ENCODE data around the gene RER1.
"Not testable (repeated sequence)": the region's sequence is repeated elsewhere in the genome, so short reads cannot be mapped to it uniquely, and the experiment has no call there.

Gene RER1

GRCh38 chr1:2431518-2431917 is 39.9 kb downstream of the RER1 start:
- DNase-seq = no peak

- DNase-seq = no peak
These were observed 40.8 kb downstream of the RER1 start for GRCh38 chr1:2432441-2432844.

DNA sequence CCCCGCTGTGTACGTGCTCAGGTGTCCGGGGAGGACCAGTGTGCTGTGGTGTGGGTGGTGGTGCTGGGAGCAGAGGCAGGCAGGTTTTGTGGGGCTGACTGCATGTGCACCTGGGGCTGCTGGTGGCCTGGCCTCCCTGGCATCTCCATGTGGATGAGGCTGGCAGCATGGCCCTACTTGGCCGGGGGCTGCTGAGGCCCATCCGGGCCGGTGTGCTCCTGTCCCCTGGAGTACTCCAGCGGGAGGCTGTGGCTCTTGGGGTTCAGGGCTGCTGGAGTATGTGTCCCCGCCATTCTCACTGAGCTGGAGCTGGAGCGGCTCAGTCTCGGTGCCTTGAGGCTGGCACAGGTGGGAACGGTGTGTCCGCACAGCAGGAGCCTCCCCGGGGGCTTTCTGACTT is 41.6 kb downstream of the RER1 start:
- no peak for DNase-seq

DNA sequence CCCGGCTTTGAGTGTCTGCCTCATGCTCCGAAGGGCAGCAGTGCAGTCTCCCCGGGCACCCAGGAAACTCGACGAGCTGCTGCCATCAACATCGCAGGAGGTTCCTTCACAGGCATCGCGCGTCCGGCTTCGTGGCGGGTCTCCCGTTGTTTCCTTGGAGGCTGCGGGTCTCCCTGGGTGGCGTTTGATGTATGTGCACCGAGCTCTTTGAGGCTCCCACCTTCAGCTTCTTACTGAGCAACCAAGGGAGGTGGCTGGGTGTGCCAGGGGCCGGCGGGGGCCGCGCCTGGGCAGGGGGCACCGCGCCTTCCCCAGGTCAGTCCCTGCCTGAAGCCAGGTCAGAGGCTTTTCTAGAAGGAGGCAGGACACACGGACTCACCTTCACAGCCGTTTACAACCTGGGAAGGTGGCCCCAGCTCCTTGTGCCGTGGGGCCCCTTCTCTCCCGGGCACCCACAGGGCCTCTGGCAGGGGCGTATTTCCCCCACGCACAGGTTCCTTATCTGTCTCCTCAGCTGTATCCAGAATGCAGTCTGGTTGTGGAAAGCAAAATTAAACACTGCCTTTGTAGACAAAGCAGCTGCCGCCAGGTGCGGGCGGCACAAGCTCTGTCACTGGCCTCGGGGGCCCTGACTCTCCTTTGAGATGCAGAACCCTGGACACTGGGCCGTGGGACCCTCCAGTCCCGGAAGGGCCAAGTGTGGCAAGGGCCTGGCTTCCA is 42.5 kb downstream of the RER1 start:
- DNase-seq = no peak

DNA sequence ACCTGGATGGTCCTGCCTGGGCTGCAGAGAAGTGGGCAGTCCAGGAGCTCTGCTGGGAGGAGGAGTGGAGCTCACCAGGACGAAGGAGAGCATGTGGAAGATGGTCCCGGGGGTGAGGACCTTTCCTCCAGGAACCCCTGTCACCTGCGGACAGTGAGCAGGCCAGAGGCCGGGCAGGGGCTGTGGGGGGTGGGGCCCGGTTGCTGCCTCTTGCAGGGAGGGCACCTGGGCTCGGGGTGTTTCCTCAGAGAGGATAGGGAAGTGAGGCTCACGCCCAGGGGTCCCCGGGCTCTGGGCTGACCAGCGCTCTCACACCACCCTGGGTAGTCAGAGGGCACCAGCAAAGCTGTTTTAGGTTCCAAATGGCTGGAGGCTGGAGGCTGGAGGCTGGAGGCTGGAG is 43.5 kb downstream of the RER1 start:
- DNase-seq = no peak

DNA sequence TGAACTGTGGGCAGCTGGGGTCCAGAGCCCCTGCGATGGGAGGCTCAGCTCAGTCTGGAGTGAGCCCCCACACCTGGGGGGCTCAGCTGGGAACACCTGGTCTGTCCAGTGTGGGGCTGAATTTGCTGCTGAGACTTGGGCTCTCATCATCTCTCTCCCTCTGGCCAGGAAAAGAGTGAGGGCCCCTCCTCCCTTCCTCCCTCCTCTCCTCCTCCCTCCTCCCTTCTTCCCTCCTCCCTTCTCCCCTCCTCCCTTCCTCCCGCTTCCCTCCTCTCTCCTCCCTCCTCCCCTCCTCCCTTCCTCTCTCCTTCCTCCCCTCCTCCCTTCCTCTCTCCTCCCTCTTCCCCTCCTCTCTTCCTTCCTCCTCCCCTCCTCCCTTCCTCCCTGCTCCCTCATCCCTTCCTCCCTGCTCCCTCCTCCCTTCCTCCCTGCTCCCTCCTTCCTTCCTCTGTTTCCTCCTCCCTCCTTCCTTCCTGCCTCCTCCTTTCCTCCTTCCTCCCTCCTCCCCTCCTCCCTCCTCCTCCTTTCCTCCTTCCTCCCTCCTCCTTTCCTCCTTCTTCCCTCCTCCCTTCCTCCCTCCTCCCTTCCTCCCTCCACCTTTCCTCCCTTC is 44.2 kb downstream of the RER1 start:
- DNase-seq = no peak

DNA sequence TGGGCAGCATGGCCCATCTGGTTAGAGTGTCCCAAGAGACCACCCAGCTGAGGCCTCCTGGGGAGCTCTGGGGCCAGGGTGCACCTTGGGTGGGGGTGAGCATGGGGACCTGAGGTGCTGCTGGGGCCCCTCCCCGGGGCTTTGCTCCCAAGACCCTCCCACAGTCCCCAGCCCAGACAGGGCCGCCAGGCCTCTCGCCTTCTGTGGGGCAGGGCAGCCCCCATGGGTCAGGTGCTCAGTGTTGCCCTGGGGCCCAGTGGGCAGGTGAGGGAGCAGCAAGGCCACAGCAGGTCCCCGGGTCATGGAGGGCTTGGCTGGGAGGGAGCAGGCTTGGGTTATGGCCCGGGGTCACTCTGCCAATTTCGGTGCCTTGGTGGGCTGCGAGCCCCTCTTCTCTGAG is 45.2 kb downstream of the RER1 start:
- no peak for DNase-seq

GRCh38 chr1:2437617-2438016 is 46.0 kb downstream of the RER1 start:
- no peak for DNase-seq

GRCh38 chr1:2438038-2438437 is 46.4 kb downstream of the RER1 start:
- DNase-seq = no peak

DNA sequence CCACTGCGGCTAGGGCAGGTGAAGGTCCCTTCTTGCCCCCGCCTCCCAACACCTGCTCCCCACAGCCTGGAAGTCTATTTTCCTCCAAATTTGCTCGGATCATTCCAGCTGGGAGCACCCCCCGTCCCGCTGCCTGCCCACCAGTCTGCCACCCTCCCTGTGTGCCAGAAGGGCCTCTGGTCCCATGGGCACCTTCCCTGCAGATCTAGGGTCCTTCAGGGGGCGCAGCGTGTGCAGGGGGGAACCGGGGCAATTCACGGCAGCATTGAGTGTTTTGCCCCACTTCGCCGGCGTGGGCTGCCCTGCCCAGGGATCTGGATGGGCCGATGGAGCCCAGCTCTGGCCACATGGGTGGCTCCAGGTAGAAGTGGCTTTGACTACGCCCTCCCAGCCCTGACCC is 47.0 kb downstream of the RER1 start:
- no peak for DNase-seq

DNA sequence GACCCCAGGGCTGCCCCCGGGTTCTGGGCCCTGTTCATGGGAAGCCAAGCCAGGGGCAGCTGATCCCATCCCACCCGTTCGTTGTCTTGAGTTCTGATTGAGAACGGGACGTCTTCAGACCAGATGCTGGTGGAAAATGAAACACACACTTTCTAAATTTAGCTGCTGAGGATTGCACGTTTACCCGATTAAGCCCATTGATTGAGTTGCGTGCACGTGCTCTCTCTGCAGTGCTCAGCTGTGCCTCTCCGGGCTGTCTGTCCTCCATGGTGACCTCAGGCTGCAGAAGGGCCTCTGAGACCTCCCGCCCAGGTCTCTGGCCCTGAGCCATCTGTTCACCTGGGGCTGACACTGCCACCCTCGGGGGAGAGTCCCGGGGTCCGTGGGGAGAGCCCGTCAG is 47.7 kb downstream of the RER1 start:
- no peak for DNase-seq

- not testable (repeated sequence) for DNase-seq
These were observed 48.7 kb downstream of the RER1 start for GRCh38 chr1:2440346-2440745.

DNA sequence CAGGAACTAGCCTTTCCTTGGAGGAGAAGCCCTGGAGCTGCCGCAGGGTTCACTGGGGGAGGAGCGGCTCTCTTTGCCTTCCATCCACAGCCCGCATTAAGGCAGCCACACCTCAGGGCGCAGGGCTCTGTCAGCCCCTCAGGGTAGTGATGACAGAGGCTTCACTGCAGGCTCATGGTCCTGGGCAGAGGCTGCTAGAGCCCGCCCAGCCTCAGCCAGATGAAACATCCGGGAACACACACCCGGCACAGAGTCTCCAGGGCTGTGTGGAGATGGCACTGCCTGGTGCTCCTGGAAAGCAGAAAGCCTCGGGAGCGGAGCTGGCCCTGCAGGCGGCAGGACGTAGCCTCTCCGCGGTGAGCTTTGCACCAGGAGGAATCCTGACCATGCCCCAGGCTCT is 50.1 kb downstream of the RER1 start:
- no peak for DNase-seq

- no peak for DNase-seq
These were observed 51.0 kb downstream of the RER1 start for GRCh38 chr1:2442661-2443060.

- no peak for DNase-seq
These were observed 51.9 kb downstream of the RER1 start for GRCh38 chr1:2443277-2444137.

- no peak for DNase-seq
These were observed 52.5 kb downstream of the RER1 start for GRCh38 chr1:2444138-2444591.

DNA sequence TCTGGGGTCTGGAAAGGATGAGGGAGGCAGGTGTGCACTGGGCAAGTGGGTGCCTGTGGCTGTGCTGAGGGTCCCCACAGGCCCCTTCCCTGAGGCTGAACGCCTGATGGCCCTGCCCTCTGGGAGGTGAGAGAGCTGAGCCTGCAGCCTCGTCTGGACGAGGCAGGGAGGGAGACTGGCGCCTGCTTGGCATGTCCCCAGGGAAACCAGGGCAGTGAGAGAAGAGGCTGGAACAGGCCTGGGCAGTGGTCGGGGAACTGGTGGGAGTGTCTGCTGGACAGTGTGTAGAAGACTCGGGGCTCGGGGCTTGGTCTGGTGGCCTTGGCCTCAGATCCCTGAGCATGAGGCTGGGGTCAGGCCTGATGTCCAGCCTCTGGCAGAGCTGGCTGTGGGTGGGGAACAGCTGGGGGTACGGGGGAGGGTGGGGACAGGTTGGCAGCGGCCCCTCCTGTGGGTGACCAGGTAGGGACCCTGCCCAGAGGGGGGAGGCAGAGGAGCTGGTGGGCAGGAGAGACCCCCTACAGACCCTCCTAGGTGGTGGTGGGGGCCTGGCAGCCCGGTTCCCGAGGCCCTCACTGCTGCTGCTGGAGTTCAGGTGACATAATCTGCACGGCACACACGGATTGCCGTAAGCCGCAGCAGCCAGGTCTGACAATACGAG is 53.7 kb downstream of the RER1 start:
- no peak for DNase-seq

- no peak for DNase-seq
These were observed 54.2 kb downstream of the RER1 start for GRCh38 chr1:2445823-2446215.

- DNase-seq = no peak
These were observed 54.8 kb downstream of the RER1 start for GRCh38 chr1:2446394-2446793.

GRCh38 chr1:2446861-2447260 is 55.2 kb downstream of the RER1 start:
- no peak for DNase-seq

DNA sequence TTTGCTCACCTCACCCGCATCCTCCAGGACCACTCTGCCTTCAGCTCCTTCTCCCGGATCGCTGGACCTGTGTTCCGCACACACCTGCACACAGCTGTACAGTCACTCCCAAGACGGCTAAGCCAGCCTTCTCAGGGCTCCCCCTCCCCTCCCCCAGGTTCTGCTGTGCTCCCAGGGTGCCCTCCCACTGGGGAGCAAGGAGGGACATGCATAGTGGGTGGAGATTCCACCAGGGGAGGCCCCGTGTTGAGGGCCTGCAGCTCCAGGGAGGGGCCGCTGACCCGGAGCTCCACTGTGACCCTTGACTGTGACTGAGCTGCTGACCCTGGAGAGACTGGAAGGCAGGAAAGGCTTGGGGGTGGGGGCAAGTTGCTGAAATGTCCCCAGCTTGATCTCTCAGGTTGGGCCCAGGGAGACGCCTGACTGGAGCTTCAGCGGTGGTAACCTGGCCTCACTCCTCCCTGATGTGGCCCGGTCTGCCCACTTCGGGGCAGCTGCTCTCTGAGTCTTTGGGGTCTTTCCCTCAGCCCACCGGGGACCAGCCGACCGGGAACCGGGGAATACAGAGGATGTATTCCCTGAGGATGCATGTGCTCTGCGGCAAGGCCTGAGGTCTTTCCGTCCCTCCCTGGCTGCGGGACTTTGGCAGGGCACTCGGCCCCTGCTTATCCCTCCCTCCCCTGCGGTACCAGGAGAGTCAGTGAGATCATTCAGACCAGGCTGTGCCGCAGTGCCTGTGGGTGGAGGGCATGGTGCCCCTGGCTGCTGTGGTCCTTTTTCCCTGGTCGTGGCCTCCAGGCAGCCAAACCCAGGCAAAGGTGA is 55.8 kb downstream of the RER1 start:
- no peak for DNase-seq

DNA sequence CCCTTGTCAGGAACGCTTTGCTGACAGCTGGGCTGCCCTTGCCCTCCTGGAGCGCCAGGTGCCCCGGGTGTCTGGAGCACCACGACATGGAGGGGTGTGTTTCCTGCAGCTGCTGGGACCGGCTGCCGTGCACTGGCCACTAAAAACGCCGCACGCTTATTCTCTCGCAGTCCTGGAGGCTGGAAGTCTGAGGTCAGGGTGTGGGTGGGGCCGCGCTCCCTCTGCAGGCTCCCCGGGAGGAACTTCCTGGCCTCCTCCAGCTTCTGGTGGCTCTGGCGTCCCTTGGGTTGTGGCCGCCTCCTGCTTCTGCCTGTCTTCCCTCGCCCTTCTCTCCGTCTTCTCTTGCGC is 56.4 kb downstream of the RER1 start:
- DNase-seq = no peak

Measured in HCEC 1CT (cell line).